Mucosa of stomach (tissue), 1 donor: ENCODE results near the gene CIT.

Source experiments
- H3K27me3 ChIP-seq: one replicate; pipeline ENCODE4 v1.7.0; 2013; ENCODE audit warnings: mild to moderate bottlenecking, low read length; ENCODE audit not compliant: control insufficient read depth, insufficient read depth
- H3K36me3 ChIP-seq: one replicate; pipeline ENCODE4 v1.7.0; 2013; ENCODE audit warnings: low read length; ENCODE audit not compliant: control insufficient read depth, insufficient read depth
- H3K4me1 ChIP-seq: one replicate; pipeline ENCODE4 v1.7.0; 2013; ENCODE audit warnings: mild to moderate bottlenecking, low read length; ENCODE audit not compliant: control insufficient read depth, insufficient read depth
- H3K4me3 ChIP-seq: one replicate; pipeline ENCODE4 v1.7.0; 2013; ENCODE audit warnings: low read length
- H3K9ac ChIP-seq: one replicate; pipeline ENCODE4 v1.7.0; 2013; ENCODE audit warnings: mild to moderate bottlenecking, low read length, moderate library complexity
- H3K9me3 ChIP-seq: one replicate; pipeline ENCODE4 v1.7.0; 2013; ENCODE audit warnings: mild to moderate bottlenecking, low read length, moderate library complexity; ENCODE audit not compliant: control insufficient read depth
- donor health status: Pancreatic carcinoma.

CIT gene

GRCh38 chr12:119786539-119786938, 90.6 kb downstream of the CIT start:
- no peak overlapping the region for H3K4me3 ChIP-seq
- no peaks in the 10 kb centered on the region for H3K27me3 ChIP-seq
- no peaks in the 10 kb centered on the region for H3K4me1 ChIP-seq
- no peaks in the 10 kb centered on the region for H3K36me3 ChIP-seq
- no peak overlapping the region for H3K9ac ChIP-seq
- H3K9me3 ChIP-seq, result no peaks in the 10 kb centered on the region

GRCh38 chr12:119784673-119785072, 92.4 kb downstream of the CIT start:
- H3K9ac ChIP-seq, result no peak overlapping the region
- H3K4me1 ChIP-seq, result no peaks in the 10 kb centered on the region
- no peaks in the 10 kb centered on the region for H3K27me3 ChIP-seq
- no peaks in the 10 kb centered on the region for H3K9me3 ChIP-seq
- no peaks in the 10 kb centered on the region for H3K36me3 ChIP-seq
- H3K4me3 ChIP-seq, result no peak overlapping the region

- no peaks in the 10 kb centered on the region for H3K27me3 ChIP-seq
- H3K9ac ChIP-seq, result no peak overlapping the region
- H3K36me3 ChIP-seq, result no peaks in the 10 kb centered on the region
- no peaks in the 10 kb centered on the region for H3K9me3 ChIP-seq
- no peaks in the 10 kb centered on the region for H3K4me1 ChIP-seq
- H3K4me3 ChIP-seq, result no peak overlapping the region
Measured at GRCh38 chr12:119783787-119784186, 93.3 kb downstream of the CIT start.

GRCh38 chr12:119781804-119782203, 95.3 kb downstream of the CIT start:
- H3K4me3 ChIP-seq, result no peak overlapping the region
- H3K4me1 ChIP-seq, result no peaks in the 10 kb centered on the region
- no peaks in the 10 kb centered on the region for H3K27me3 ChIP-seq
- H3K36me3 ChIP-seq, result no peaks in the 10 kb centered on the region
- H3K9ac ChIP-seq, result no peak overlapping the region
- H3K9me3 ChIP-seq, result no peaks in the 10 kb centered on the region

GRCh38 chr12:119780786-119781434, 96.2 kb downstream of the CIT start:
- no peaks in the 10 kb centered on the region for H3K9me3 ChIP-seq
- no peak overlapping the region for H3K9ac ChIP-seq
- no peaks in the 10 kb centered on the region for H3K36me3 ChIP-seq
- no peaks in the 10 kb centered on the region for H3K27me3 ChIP-seq
- H3K4me3 ChIP-seq, result no peak overlapping the region
- no peaks in the 10 kb centered on the region for H3K4me1 ChIP-seq

- Histone ChIP-seq H3K4me1 (no peaks in the 10 kb centered on the region), H3K9me3 (no peaks in the 10 kb centered on the region), H3K4me3 (no peak overlapping the region), H3K27me3 (no peaks in the 10 kb centered on the region), H3K9ac (no peak overlapping the region), H3K36me3 (no peaks in the 10 kb centered on the region)
Measured at GRCh38 chr12:119775246-119775895, 101.7 kb downstream of the CIT start.

- no peaks in the 10 kb centered on the region for H3K9me3 ChIP-seq
- H3K36me3 ChIP-seq, result no peaks in the 10 kb centered on the region
- no peak overlapping the region for H3K9ac ChIP-seq
- no peaks in the 10 kb centered on the region for H3K27me3 ChIP-seq
- no peaks in the 10 kb centered on the region for H3K4me1 ChIP-seq
- H3K4me3 ChIP-seq, result no peak overlapping the region
Measured at GRCh38 chr12:119772431-119772830, 104.7 kb downstream of the CIT start.

GRCh38 chr12:119770146-119770545, 107.0 kb downstream of the CIT start:
- Histone ChIP-seq H3K4me3 (no peak overlapping the region), H3K36me3 (no peaks in the 10 kb centered on the region), H3K9ac (no peak overlapping the region), H3K4me1 (no peaks in the 10 kb centered on the region), H3K9me3 (no peaks in the 10 kb centered on the region), H3K27me3 (no peaks in the 10 kb centered on the region)

- H3K36me3 ChIP-seq, result no peaks in the 10 kb centered on the region
Measured at GRCh38 chr12:119762619-119763018, 114.5 kb downstream of the CIT start.

GRCh38 chr12:119758722-119759121, 118.4 kb downstream of the CIT start:
- Histone ChIP-seq H3K4me3 (no peak overlapping the region), H3K9ac (no peak overlapping the region), H3K36me3 (no peaks in the 10 kb centered on the region), H3K9me3 (no peaks in the 10 kb centered on the region), H3K27me3 (no peaks in the 10 kb centered on the region), H3K4me1 (no peaks in the 10 kb centered on the region)

More at GRCh38 chr12:119762619-119763018, 114.5 kb downstream of the CIT start:
- H3K4me1 ChIP-seq, result no peaks in the 10 kb centered on the region
- no peak overlapping the region for H3K9ac ChIP-seq
- no peak overlapping the region for H3K4me3 ChIP-seq
- H3K27me3 ChIP-seq, result no peaks in the 10 kb centered on the region
- H3K9me3 ChIP-seq, result no peaks in the 10 kb centered on the region

GRCh38 chr12:119758234-119758633, 118.9 kb downstream of the CIT start:
- H3K36me3 ChIP-seq, result no peaks in the 10 kb centered on the region
- H3K4me1 ChIP-seq, result no peaks in the 10 kb centered on the region
- H3K9me3 ChIP-seq, result no peaks in the 10 kb centered on the region
- no peak overlapping the region for H3K9ac ChIP-seq
- no peak overlapping the region for H3K4me3 ChIP-seq
- no peaks in the 10 kb centered on the region for H3K27me3 ChIP-seq

- Histone ChIP-seq H3K36me3 (no peaks in the 10 kb centered on the region), H3K4me1 (no peaks in the 10 kb centered on the region), H3K27me3 (no peaks in the 10 kb centered on the region), H3K4me3 (no peak overlapping the region), H3K9me3 (no peaks in the 10 kb centered on the region), H3K9ac (no peak overlapping the region)
Measured at GRCh38 chr12:119751961-119752360, 125.2 kb downstream of the CIT start.
